Measurements from ENCODE around the gene USP4. TPM values are rescaled to one million over a fixed set of nuclear protein-coding genes. Genes with fewer than 3 reads are reported as not detected.

Gene USP4
- total RNA-seq, 1 experiment from 2014 or later: 37.8 TPM

- Histone ChIP-seq H3K27me3 (replicated peaks; ENCODE audit: control insufficient read depth, insufficient read depth, low read length) (no peaks in the 10 kb centered on the region), H3K4me3 (ENCODE audit: low read depth, low read length) (no peak overlapping the region), H3K9me3 (no peaks in the 10 kb centered on the region), H3K4me1 (peaks cover 23% of the 10 kb centered on the region), H3K36me3 (ENCODE audit: control insufficient read depth, insufficient read depth, low read length) (peaks cover 3% of the 10 kb centered on the region)
- CTCF ChIA-PET: interaction anchor here (0.6 kb wide), 1 partner anchor 343 kb away, joined by 5 read pairs; no protein-coding TSS in a partner anchor
- DNase-seq: no peak
- Mint-ChIP-seq H3K4me1 (ENCODE audit: low read depth, unreplicated experiment) (peaks cover 15% of the 10 kb centered on the region), H3K4me3 (ENCODE audit: unreplicated experiment) (no peak overlapping the region), H3K27me3 (ENCODE audit: insufficient read depth, unreplicated experiment) (no peaks in the 10 kb centered on the region), H3K36me3 (ENCODE audit: insufficient read depth, unreplicated experiment) (peaks cover 61% of the 10 kb centered on the region), H3K9me3 (ENCODE audit: unreplicated experiment) (no peaks in the 10 kb centered on the region), H3K27ac (ENCODE audit: unreplicated experiment) (peak overlapping the region; percentile 9)
- no peak for TF ChIP-seq CTCF (IDR thresholded peaks at IDR 0.05; ENCODE audit: insufficient read depth in 1 of 2, low read depth in 1 of 2, low read length in 1 of 2, severe bottlenecking in 1 of 2, unreplicated experiment in 1 of 2)
- POLR2A ChIA-PET: no interaction called here
- intact Hi-C loops (cut with micrococcal nuclease; ENCODE audit: unreplicated experiment): no loop called here
- BruUV-seq (replicated peaks): no TSS peak
Measured at GRCh38 chr3:49352890-49353421, 13.1 kb upstream of the USP4 start.

DNA sequence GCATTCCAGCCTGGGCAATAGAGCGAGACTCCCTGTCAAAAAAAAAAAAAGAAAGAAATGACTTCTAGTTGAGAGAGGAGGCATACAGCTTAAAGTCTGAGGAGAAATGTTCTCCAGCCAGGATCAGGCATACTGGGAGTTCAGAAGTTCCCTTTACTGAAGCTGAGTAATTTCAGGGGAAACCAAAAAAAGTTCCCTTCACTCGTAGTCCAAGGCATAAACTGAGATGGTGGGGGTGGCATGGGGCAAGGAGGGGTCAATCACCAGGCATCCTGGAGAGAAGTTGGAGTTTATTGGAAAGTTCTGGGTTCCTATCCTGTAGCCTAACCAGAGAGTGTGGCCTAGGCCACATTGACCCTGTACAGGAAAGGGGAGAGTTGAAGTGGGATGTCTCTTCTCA is 12.4 kb upstream of the USP4 start:
- no peaks in the 10 kb centered on the region for H3K9me3 Mint-ChIP-seq (ENCODE audit: unreplicated experiment)
- DNase-seq: no peak
- peaks cover 15% of the 10 kb centered on the region for H3K4me1 Mint-ChIP-seq (ENCODE audit: low read depth, unreplicated experiment)
- ChIA-PET CTCF (interaction anchor here (2.4 kb wide), 1 partner anchor 12 kb away, joined by 14 read pairs; the partner anchor contains the start of gene USP4), POLR2A (interaction anchor here (4.0 kb wide), 1 partner anchor 12 kb away, joined by 21 read pairs; the partner anchor contains the start of gene USP4)
- no peaks in the 10 kb centered on the region for H3K27me3 ChIP-seq (replicated peaks; ENCODE audit: control insufficient read depth, insufficient read depth, low read length)
- no peak overlapping the region for H3K4me3 ChIP-seq (ENCODE audit: low read depth, low read length)
- H3K36me3 ChIP-seq (ENCODE audit: control insufficient read depth, insufficient read depth, low read length): peaks cover 3% of the 10 kb centered on the region
- H3K36me3 Mint-ChIP-seq (ENCODE audit: insufficient read depth, unreplicated experiment): peaks cover 54% of the 10 kb centered on the region
- peaks cover 23% of the 10 kb centered on the region for H3K4me1 ChIP-seq
- no peaks in the 10 kb centered on the region for H3K27me3 Mint-ChIP-seq (ENCODE audit: insufficient read depth, unreplicated experiment)
- peak overlapping the region; percentile 76 for H3K27ac Mint-ChIP-seq (ENCODE audit: unreplicated experiment)
- intact Hi-C loops (cut with micrococcal nuclease; ENCODE audit: unreplicated experiment): no loop called here
- no TSS peak for BruUV-seq (replicated peaks)
- H3K9me3 ChIP-seq: no peaks in the 10 kb centered on the region
- no peak overlapping the region for H3K4me3 Mint-ChIP-seq (ENCODE audit: unreplicated experiment)
- TF ChIP-seq CTCF (IDR thresholded peaks at IDR 0.05; ENCODE audit: insufficient read depth in 1 of 2, low read depth in 1 of 2, low read length in 1 of 2, severe bottlenecking in 1 of 2, unreplicated experiment in 1 of 2): no peak

DNA sequence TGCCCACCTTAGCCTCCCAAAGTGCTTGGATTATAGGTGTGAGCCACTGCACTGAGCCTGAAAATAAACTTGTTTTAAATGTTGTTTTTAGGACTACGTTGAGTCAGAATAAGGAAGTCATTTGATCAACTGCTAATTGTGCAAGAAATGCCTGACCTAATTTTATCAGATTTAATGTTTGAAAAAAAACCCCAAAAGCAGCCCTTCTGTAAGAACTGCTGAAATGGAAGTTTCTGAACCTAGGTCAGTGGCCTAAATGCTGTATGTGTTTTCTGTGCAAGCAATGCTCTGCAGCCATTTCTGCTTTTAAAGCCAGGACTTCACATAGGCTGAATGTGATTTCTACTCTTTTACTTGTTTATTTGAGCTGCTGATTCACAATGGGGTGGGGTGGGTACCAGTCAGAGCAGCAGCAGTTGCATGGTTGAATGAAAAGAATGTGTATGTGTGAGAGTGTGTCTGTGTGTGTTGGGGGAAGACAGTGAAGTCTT is 11.7 kb upstream of the USP4 start:
- no peak for TF ChIP-seq CTCF (IDR thresholded peaks at IDR 0.05; ENCODE audit: insufficient read depth in 1 of 2, low read depth in 1 of 2, low read length in 1 of 2, severe bottlenecking in 1 of 2, unreplicated experiment in 1 of 2)
- Mint-ChIP-seq H3K36me3 (ENCODE audit: insufficient read depth, unreplicated experiment) (peaks cover 50% of the 10 kb centered on the region), H3K27ac (ENCODE audit: unreplicated experiment) (peak overlapping the region; percentile 76), H3K4me3 (ENCODE audit: unreplicated experiment) (peak overlapping the region; percentile 45), H3K27me3 (ENCODE audit: insufficient read depth, unreplicated experiment) (no peaks in the 10 kb centered on the region), H3K4me1 (ENCODE audit: low read depth, unreplicated experiment) (peaks cover 15% of the 10 kb centered on the region), H3K9me3 (ENCODE audit: unreplicated experiment) (no peaks in the 10 kb centered on the region)
- no peaks in the 10 kb centered on the region for H3K27me3 ChIP-seq (replicated peaks; ENCODE audit: control insufficient read depth, insufficient read depth, low read length)
- H3K4me1 ChIP-seq: peaks cover 23% of the 10 kb centered on the region
- peaks cover 3% of the 10 kb centered on the region for H3K36me3 ChIP-seq (ENCODE audit: control insufficient read depth, insufficient read depth, low read length)
- intact Hi-C loops (cut with micrococcal nuclease; ENCODE audit: unreplicated experiment): no loop called here
- no TSS peak for BruUV-seq (replicated peaks)
- no peak for DNase-seq
- H3K4me3 ChIP-seq (ENCODE audit: low read depth, low read length): no peak overlapping the region
- POLR2A ChIA-PET: interaction anchor here (4.0 kb wide), 1 partner anchor 12 kb away, joined by 21 read pairs; the partner anchor contains the start of gene USP4
- H3K9me3 ChIP-seq: no peaks in the 10 kb centered on the region
- CTCF ChIA-PET: interaction anchor here (0.6 to 2.4 kb wide), 2 partner anchors 12 to 503 kb away, joined by 8 to 14 read pairs; partner anchors contain the start of gene USP4
